ENCODE results near the gene TSKU. TPM values are rescaled to one million over a fixed set of nuclear protein-coding genes. Genes with fewer than 3 reads are reported as not detected.

TSKU gene
- total RNA-seq, 1 donor: 24.6 TPM

DNA sequence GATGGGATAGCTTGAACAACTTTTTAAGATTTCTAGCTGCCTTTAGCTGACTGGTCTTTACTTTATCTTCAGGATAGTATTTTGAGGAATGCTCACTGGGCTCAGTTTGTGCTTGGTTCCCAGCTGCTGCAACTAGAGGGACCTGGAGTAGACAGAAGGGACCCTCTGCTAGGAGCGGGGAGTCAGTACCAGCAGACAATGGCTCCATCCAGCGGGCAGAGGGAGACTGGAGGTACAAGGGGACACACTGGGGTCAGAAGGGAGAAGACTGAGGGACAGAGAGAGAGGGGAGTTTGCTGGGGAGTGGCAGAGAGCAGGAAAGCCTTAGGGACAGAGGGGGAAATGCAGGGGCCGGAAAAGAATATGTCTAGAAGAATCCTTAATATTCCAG lies 55.5 kb downstream of the TSKU start:
- peak; percentile 38 for DNase-seq (ENCODE audit: low read depth)
- TF ChIP-seq, protein P1, sequence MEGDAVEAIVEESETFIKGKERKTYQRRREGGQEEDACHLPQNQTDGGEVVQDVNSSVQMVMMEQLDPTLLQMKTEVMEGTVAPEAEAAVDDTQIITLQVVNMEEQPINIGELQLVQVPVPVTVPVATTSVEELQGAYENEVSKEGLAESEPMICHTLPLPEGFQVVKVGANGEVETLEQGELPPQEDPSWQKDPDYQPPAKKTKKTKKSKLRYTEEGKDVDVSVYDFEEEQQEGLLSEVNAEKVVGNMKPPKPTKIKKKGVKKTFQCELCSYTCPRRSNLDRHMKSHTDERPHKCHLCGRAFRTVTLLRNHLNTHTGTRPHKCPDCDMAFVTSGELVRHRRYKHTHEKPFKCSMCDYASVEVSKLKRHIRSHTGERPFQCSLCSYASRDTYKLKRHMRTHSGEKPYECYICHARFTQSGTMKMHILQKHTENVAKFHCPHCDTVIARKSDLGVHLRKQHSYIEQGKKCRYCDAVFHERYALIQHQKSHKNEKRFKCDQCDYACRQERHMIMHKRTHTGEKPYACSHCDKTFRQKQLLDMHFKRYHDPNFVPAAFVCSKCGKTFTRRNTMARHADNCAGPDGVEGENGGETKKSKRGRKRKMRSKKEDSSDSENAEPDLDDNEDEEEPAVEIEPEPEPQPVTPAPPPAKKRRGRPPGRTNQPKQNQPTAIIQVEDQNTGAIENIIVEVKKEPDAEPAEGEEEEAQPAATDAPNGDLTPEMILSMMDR (IDR thresholded peaks at IDR 0.05; ENCODE audit: insufficient read depth, low read length): peak; percentile 54
- H3K4me3 ChIP-seq (ENCODE audit: low read depth, low read length): no peak overlapping the region

DNA sequence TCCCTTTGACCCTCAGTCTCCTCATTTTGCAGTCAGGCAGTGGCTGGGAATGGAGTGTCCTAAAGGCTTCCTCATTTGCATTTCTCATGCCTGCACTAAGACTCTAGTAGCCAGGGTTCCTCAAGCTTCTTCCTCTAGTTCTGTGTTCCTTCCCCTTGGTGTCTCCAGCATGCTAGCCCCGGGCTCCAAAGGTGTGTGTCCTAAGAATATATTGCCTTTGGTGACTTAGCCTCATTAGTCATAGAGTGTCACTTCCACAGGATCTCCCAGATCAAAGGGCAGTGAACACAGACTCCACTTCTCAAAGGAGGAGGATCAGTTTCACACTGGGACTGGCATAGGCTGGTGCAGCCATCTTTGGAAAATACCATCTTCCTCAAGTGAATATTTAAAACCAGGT lies 56.2 kb downstream of the TSKU start:
- TF ChIP-seq, protein P1 (IDR thresholded peaks at IDR 0.05; ENCODE audit: insufficient read depth, low read length): no peak
- no peak for DNase-seq (ENCODE audit: low read depth)
- H3K4me3 ChIP-seq (ENCODE audit: low read depth, low read length): no peak overlapping the region

DNA sequence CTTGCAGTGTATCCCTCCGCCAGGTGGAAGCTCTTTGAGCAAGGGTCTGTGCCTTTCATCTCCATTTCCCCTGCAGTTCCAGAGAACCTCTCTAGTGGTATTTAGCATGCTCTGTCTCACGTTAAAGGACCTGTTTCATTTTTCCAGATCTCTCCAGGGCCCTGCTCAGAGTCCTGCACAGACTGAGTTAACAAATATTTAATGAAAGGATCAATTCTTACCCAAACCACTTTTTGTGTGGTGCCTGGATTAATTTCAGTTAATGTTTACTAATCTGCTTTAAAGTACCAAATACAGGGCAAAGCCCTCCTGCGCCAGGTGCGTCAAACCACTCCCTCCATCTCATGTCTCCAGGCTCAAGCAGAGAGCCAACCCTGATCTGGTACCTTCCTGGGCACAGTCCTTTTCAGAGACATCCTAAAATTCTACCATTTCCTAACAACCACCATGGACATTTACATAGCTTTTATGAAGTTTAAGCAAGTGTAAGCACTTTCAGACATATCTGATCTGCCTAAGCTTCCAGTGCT lies 58.8 kb downstream of the TSKU start:
- no peak overlapping the region for H3K4me3 ChIP-seq (ENCODE audit: low read depth, low read length)
- TF ChIP-seq, protein P1 (IDR thresholded peaks at IDR 0.05; ENCODE audit: insufficient read depth, low read length): no peak
- DNase-seq (ENCODE audit: low read depth): no peak

DNA sequence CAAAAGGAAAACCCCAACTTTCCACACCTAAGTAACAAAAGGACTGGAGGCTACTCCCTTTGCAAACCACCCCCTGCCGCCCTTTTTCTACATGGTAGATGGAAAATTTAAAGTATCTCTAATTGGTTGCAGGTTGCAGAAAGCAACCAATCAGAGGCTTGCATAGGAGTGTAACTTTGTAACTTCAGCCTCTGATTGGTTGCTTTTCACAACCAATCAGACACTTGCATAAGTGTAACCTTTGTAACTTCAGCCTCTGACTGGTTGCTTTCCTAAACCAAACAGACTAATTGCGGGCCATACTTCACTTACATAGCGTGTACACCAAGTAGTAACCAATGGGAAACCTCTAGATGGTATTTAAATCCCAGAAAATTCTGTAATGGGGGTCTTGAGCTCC lies 60.8 kb downstream of the TSKU start:
- H3K4me3 ChIP-seq (ENCODE audit: low read depth, low read length): no peak overlapping the region
- TF ChIP-seq, protein P1 (IDR thresholded peaks at IDR 0.05; ENCODE audit: insufficient read depth, low read length): no peak
- no peak for DNase-seq (ENCODE audit: low read depth)

DNA sequence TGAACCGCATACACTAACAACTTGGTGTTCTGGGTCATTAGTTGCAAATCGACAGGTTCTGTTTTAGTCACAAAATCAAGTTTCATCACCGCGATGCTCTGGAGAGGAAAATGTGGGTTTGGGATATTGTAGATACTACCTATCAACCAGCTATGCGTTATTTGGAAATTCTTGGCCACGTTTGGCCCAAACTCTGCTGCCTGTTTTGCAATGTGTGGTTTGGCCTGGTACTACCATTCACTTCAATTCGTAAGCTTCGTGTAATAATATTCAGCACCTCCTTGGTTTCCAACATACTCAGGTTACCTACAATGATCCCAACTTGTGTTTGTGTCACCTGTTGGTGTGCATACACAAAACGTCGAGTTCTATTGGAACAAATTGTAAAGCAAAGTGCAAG lies 61.4 kb downstream of the TSKU start:
- H3K4me3 ChIP-seq (ENCODE audit: low read depth, low read length): no peak overlapping the region
- DNase-seq (ENCODE audit: low read depth): no peak
- TF ChIP-seq, protein P1 (IDR thresholded peaks at IDR 0.05; ENCODE audit: insufficient read depth, low read length): no peak

DNA sequence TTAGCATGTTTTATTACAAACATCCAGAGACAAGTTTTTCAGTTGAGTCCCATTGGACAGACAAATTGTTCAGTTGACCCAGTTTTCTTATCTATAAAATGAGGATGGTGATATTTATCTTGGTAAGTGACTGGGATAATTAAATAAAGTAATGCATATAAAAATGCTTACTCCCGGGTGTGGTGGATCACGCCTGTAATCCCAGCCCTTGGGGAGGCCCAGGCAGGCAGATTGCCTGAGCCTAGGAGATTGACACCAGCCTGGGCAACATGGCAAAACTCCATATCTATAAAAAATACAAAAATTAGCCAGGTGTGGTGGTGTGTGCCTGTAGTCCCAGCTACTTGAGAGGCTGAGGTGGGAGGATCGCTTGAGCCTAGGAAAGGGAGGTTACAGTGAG lies 61.9 kb downstream of the TSKU start:
- H3K4me3 ChIP-seq (ENCODE audit: low read depth, low read length): no peak overlapping the region
- no peak for DNase-seq (ENCODE audit: low read depth)
- TF ChIP-seq, protein P1 (IDR thresholded peaks at IDR 0.05; ENCODE audit: insufficient read depth, low read length): no peak

DNA sequence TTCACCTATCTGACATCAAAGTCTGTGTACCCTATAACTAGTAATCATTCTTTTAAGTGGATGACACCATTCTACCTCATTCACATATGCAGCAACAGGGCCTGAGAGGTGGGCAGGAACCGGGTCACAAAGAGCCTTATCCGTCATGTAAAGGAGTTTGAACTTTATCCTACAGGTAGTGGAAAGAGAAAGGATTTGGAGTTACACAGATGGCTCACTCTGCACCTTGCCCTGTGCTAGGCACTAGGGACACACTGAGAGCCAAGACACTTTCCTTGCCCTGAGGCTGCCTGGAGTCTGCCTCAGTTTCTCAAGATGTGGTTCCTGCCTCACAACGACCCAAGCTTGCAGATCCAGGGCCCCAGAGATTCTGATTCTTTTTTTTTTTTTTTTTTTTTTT lies 63.3 kb downstream of the TSKU start:
- no peak overlapping the region for H3K4me3 ChIP-seq (ENCODE audit: low read depth, low read length)
- TF ChIP-seq, protein P1 (IDR thresholded peaks at IDR 0.05; ENCODE audit: insufficient read depth, low read length): no peak
- no peak for DNase-seq (ENCODE audit: low read depth)
